GM06990 (cell line): ENCODE data around the gene USF3.

Source experiments
- DNase-seq: peaks from one replicate; pipeline ENCODE4 v3.0.0-alpha.2; 2011; ENCODE audit not compliant: insufficient read length; ENCODE audit errors: extremely low read depth
- H3K27me3 ChIP-seq: replicated peaks from 2 replicates; pipeline ENCODE4 v1.6.0; 2011; ENCODE audit warnings: low read length; ENCODE audit not compliant: control insufficient read depth, insufficient read depth
- H3K36me3 ChIP-seq: 2 replicates; pipeline ENCODE4 v1.5.1; 2011; ENCODE audit warnings: low read length; ENCODE audit not compliant: control insufficient read depth, insufficient read depth
- H3K4me3 ChIP-seq: replicated peaks from 2 replicates; pipeline ENCODE4 v1.5.1; 2011; ENCODE audit warnings: low read depth, mild to moderate bottlenecking, control low read depth, low read length
- TF ChIP-seq, protein P1 (sequence below): IDR thresholded peaks from 2 replicates; pipeline ENCODE4 v1.5.1; 2011; ENCODE audit warnings: low read length, control low read depth, mild to moderate bottlenecking, inconsistent platforms; ENCODE audit not compliant: insufficient read depth, poor library complexity, severe bottlenecking

The USF3 gene

GRCh38 chr3:113658107-113658506, 38.3 kb downstream of the USF3 start:
- H3K36me3 ChIP-seq: peaks cover 4% of the 10 kb centered on the region
- no peak overlapping the region for H3K4me3 ChIP-seq
- H3K27me3 ChIP-seq: no peaks in the 10 kb centered on the region
- DNase-seq: no peak
- TF ChIP-seq, protein P1, sequence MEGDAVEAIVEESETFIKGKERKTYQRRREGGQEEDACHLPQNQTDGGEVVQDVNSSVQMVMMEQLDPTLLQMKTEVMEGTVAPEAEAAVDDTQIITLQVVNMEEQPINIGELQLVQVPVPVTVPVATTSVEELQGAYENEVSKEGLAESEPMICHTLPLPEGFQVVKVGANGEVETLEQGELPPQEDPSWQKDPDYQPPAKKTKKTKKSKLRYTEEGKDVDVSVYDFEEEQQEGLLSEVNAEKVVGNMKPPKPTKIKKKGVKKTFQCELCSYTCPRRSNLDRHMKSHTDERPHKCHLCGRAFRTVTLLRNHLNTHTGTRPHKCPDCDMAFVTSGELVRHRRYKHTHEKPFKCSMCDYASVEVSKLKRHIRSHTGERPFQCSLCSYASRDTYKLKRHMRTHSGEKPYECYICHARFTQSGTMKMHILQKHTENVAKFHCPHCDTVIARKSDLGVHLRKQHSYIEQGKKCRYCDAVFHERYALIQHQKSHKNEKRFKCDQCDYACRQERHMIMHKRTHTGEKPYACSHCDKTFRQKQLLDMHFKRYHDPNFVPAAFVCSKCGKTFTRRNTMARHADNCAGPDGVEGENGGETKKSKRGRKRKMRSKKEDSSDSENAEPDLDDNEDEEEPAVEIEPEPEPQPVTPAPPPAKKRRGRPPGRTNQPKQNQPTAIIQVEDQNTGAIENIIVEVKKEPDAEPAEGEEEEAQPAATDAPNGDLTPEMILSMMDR: no peak

DNA sequence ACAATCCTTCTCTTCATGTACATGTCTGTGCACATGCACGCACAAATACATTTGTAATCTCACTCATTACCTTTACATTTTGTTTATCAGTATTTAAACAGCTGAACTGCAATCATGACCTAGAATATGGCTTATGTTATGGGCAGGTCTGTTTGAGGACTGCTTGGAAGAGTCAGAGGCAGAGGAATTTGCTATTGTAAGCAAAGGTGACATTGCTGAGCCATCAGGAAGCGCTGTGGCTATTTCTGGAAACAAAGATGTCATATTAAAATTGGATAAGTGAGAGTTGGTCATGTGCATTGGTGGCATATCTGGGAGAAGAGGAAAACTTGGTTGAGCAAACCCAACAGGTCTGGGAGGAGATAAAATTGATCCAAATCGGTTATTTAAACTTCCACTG, 41.6 kb downstream of the USF3 start:
- Histone ChIP-seq H3K36me3 (peaks cover 1% of the 10 kb centered on the region; the same call in 1 of the 2 replicates), H3K4me3 (no peak overlapping the region), H3K27me3 (no peaks in the 10 kb centered on the region)
- TF ChIP-seq, protein P1: no peak
- DNase-seq: no peak

DNA sequence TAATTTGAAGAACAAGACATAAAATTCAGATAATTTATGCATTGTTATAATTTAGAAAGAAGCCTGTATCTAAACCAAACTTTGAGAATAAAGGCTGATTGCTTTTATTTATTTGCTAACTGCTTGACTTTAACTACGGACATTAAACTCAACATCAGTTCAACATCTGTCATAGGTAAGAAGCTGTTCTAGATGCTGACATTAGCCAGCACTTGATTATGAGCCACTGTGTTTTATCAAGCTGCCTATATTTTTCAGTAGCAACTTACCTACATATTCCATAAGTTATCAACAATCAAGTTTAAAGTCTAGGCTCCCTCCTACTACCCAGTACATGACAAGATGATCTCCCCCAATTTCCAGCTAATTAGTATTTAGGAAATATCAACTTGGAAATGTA, 42.1 kb downstream of the USF3 start:
- DNase-seq: no peak
- no peaks in the 10 kb centered on the region for H3K27me3 ChIP-seq
- H3K4me3 ChIP-seq: no peak overlapping the region
- TF ChIP-seq, protein P1: no peak
- peaks cover 1% of the 10 kb centered on the region; the same call in 1 of the 2 replicates for H3K36me3 ChIP-seq

GRCh38 chr3:113649174-113649845, 47.1 kb downstream of the USF3 start:
- Histone ChIP-seq H3K27me3 (no peaks in the 10 kb centered on the region), H3K4me3 (no peak overlapping the region), H3K36me3 (no peaks in the 10 kb centered on the region)
- TF ChIP-seq, protein P1: no peak
- DNase-seq: no peak

- no peaks in the 10 kb centered on the region for H3K36me3 ChIP-seq
- no peaks in the 10 kb centered on the region for H3K27me3 ChIP-seq
- H3K4me3 ChIP-seq: no peak overlapping the region
- TF ChIP-seq, protein P1: no peak
- no peak for DNase-seq
Measured at GRCh38 chr3:113648524-113648923, 47.9 kb downstream of the USF3 start.

- no peak for DNase-seq
- no peaks in the 10 kb centered on the region for H3K36me3 ChIP-seq
- no peaks in the 10 kb centered on the region for H3K27me3 ChIP-seq
- TF ChIP-seq, protein P1: no peak
- no peak overlapping the region for H3K4me3 ChIP-seq
Measured at GRCh38 chr3:113643583-113643982, 52.9 kb downstream of the USF3 start.
